ENCODE data around the gene DPT.

DNA sequence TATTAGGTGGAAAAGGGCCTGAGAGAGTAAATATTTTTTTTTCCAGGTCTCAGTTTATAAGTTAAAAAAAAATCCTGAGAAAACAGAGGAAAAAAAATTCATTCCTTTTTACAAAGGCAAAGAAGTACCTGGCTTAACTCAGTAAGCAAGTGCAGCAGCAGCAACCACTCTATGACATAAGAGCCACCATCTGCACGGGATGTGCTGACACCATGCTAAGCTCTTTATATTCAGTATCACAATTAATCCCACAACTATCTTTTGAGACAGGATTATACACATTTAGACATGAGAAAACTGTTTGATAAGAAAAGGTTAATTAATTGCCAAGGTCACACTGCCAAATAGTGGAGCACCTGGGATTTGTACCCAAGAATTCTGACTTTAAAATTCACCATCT, 13.4 kb upstream of the DPT start:
- TF ChIP-seq, protein P1, sequence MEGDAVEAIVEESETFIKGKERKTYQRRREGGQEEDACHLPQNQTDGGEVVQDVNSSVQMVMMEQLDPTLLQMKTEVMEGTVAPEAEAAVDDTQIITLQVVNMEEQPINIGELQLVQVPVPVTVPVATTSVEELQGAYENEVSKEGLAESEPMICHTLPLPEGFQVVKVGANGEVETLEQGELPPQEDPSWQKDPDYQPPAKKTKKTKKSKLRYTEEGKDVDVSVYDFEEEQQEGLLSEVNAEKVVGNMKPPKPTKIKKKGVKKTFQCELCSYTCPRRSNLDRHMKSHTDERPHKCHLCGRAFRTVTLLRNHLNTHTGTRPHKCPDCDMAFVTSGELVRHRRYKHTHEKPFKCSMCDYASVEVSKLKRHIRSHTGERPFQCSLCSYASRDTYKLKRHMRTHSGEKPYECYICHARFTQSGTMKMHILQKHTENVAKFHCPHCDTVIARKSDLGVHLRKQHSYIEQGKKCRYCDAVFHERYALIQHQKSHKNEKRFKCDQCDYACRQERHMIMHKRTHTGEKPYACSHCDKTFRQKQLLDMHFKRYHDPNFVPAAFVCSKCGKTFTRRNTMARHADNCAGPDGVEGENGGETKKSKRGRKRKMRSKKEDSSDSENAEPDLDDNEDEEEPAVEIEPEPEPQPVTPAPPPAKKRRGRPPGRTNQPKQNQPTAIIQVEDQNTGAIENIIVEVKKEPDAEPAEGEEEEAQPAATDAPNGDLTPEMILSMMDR (IDR thresholded peaks at IDR 0.05), result no peak
- TF ChIP-seq POLR2A (IDR thresholded peaks at IDR 0.05), result no peak

Measured in testis (tissue), 2 donors.